GM19395 (cell line): ENCODE measurements around the gene TLR4.

ENCODE experiments used
- ATAC-seq: cut with Tn5 transposase; IDR thresholded peaks from one replicate; pipeline ENCODE4 v1.9.1; 2021; ENCODE audit warnings: mild to moderate bottlenecking, moderate library complexity; ENCODE audit not compliant: unreplicated experiment

TLR4 gene

GRCh38 chr9:117742131-117742530, 37.9 kb downstream of the TLR4 start:
- no peak for ATAC-seq

- no peak for ATAC-seq
These were observed 40.2 kb downstream of the TLR4 start for GRCh38 chr9:117744369-117744768.

- ATAC-seq: no peak
These were observed 40.7 kb downstream of the TLR4 start for GRCh38 chr9:117744856-117745389.

- ATAC-seq: no peak
These were observed 41.4 kb downstream of the TLR4 start for GRCh38 chr9:117745598-117745997.

- ATAC-seq: no peak
These were observed 42.1 kb downstream of the TLR4 start for GRCh38 chr9:117746263-117746662.

GRCh38 chr9:117747386-117747970, 43.3 kb downstream of the TLR4 start:
- no peak for ATAC-seq

GRCh38 chr9:117750401-117750800, 46.2 kb downstream of the TLR4 start:
- ATAC-seq: no peak

GRCh38 chr9:117752894-117753293, 48.7 kb downstream of the TLR4 start:
- ATAC-seq: no peak

- no peak for ATAC-seq
These were observed 53.5 kb downstream of the TLR4 start for GRCh38 chr9:117757561-117758190.

GRCh38 chr9:117763314-117763713, 59.1 kb downstream of the TLR4 start:
- ATAC-seq: no peak

GRCh38 chr9:117768750-117769395, 64.7 kb downstream of the TLR4 start:
- no peak for ATAC-seq

GRCh38 chr9:117771136-117771535, 66.9 kb downstream of the TLR4 start:
- no peak for ATAC-seq

- ATAC-seq: no peak
These were observed 68.8 kb downstream of the TLR4 start for GRCh38 chr9:117772960-117773359.
